ENCODE results near the gene PCDHGC3.
"Not testable (repeated sequence)": the region's sequence is repeated elsewhere in the genome, so short reads cannot be mapped to it uniquely, and the experiment has no call there.

Gene PCDHGC3

GRCh38 chr5:141475625-141476131 is at the start of gene PCDHGC3:
TSS of gene PCDHGC3 (plus strand) at chr5:141475966. CDS start at chr5:141476117, 151 bp downstream.
- H3K4me1 ChIP-seq (ENCODE audit: insufficient read depth, low read length): peaks cover 9% of the 10 kb centered on the region
- H3K27me3 ChIP-seq (ENCODE audit: insufficient read depth, low read length): no peaks in the 10 kb centered on the region
- no peak within 1 kb of the TSS for H2AFZ ChIP-seq (ENCODE audit: low read depth, low read length)
- H3K36me3 ChIP-seq (ENCODE audit: insufficient read depth, low read length): peaks cover 6% of the 10 kb centered on the region
- peak within 1 kb of the TSS; percentile 45 for H3K4me3 ChIP-seq (ENCODE audit: low read length)
- H3K9me3 ChIP-seq (ENCODE audit: low read length): peaks cover 29% of the 10 kb centered on the region

DNA sequence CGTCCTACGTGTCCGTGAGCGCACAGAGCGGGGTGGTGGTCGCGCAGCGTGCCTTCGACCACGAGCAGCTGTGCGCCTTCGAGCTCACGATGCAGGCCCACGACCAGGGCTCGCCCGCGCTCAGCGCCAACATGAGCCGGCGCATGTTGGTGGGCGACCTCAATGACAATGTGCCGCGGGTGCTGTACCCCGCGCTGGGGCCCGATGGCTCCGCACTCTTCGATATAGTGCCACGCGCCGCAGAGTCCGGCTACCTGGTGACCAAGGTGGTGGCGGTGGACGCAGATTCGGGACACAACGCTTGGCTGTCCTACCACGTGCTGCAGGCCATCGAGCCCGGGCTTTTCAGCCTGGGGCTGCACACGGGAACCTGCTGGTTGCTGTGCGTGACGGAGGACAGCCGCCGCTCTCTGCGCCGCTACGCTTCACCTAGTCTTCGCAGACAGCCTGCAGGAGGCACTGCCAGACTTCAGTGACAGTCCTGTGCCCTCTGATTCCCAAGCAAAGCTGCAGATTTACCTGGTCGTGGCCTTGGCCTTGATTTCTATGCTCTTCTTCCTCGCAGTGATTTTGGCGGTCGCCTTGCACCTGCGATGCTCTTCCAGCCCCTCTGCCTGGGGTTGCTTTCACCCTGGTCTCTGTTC is 47.9 kb upstream of the PCDHGC3 start:
- Histone ChIP-seq H3K4me1 (ENCODE audit: insufficient read depth, low read length) (no peaks in the 10 kb centered on the region), H3K27me3 (ENCODE audit: insufficient read depth, low read length) (no peaks in the 10 kb centered on the region), H3K36me3 (ENCODE audit: insufficient read depth, low read length) (peaks cover 50% of the 10 kb centered on the region), H2AFZ (ENCODE audit: low read depth, low read length) (no peak overlapping the region), H3K4me3 (ENCODE audit: low read length) (no peak overlapping the region), H3K9me3 (ENCODE audit: low read length) (peaks cover 61% of the 10 kb centered on the region)

DNA sequence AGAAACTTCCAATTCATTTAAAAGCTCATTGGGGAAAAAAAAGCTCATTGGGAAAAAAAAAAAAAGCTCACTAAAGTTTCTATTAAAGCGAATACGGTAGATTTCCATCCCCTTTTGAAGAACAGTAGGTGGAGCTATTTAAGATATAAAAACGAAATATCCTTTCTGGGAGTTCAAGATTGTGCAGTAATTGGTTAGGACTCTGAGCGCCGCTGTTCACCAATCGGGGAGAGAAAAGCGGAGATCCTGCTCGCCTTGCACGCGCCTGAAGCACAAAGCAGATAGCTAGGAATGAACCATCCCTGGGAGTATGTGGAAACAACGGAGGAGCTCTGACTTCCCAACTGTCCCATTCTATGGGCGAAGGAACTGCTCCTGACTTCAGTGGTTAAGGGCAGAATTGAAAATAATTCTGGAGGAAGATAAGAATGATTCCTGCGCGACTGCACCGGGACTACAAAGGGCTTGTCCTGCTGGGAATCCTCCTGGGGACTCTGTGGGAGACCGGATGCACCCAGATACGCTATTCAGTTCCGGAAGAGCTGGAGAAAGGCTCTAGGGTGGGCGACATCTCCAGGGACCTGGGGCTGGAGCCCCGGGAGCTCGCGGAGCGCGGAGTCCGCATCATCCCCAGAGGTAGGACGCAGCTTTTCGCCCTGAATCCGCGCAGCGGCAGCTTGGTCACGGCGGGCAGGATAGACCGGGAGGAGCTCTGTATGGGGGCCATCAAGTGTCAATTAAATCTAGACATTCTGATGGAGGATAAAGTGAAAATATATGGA is 45.2 kb upstream of the PCDHGC3 start, which contains the start of gene PCDHGA12:
PCDHGA12 (plus strand) TSS at position 176 of the 782 bp plus-strand sequence; CDS start at position 429, 253 bp downstream.
- H3K36me3 ChIP-seq (ENCODE audit: insufficient read depth, low read length): peaks cover 41% of the 10 kb centered on the region
- peaks cover 53% of the 10 kb centered on the region for H3K9me3 ChIP-seq (ENCODE audit: low read length)
- no peaks in the 10 kb centered on the region for H3K4me1 ChIP-seq (ENCODE audit: insufficient read depth, low read length)
- no peaks in the 10 kb centered on the region for H3K27me3 ChIP-seq (ENCODE audit: insufficient read depth, low read length)
- no peak within 1 kb of the TSS for H2AFZ ChIP-seq (ENCODE audit: low read depth, low read length)
- H3K4me3 ChIP-seq (ENCODE audit: low read length): no peak within 1 kb of the TSS

GRCh38 chr5:141431286-141431685 is 44.5 kb upstream of the PCDHGC3 start:
- H3K9me3 ChIP-seq (ENCODE audit: low read length): peaks cover 53% of the 10 kb centered on the region
- no peak overlapping the region for H2AFZ ChIP-seq (ENCODE audit: low read depth, low read length)
- no peaks in the 10 kb centered on the region for H3K4me1 ChIP-seq (ENCODE audit: insufficient read depth, low read length)
- peaks cover 35% of the 10 kb centered on the region for H3K36me3 ChIP-seq (ENCODE audit: insufficient read depth, low read length)
- H3K4me3 ChIP-seq (ENCODE audit: low read length): no peak overlapping the region
- no peaks in the 10 kb centered on the region for H3K27me3 ChIP-seq (ENCODE audit: insufficient read depth, low read length)

DNA sequence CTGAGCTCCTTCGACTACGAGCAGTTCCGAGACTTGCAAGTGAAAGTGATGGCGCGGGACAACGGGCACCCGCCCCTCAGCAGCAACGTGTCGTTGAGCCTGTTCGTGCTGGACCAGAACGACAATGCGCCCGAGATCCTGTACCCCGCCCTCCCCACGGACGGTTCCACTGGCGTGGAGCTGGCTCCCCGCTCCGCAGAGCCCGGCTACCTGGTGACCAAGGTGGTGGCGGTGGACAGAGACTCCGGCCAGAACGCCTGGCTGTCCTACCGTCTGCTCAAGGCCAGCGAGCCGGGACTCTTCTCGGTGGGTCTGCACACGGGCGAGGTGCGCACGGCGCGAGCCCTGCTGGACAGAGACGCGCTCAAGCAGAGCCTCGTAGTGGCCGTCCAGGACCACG is 43.5 kb upstream of the PCDHGC3 start:
- Histone ChIP-seq H3K9me3 (ENCODE audit: low read length) (peaks cover 46% of the 10 kb centered on the region), H3K36me3 (ENCODE audit: insufficient read depth, low read length) (peaks cover 26% of the 10 kb centered on the region)
- not testable (repeated sequence) for H3K4me3 ChIP-seq (ENCODE audit: low read length); H3K4me1 ChIP-seq (ENCODE audit: insufficient read depth, low read length); H3K27me3 ChIP-seq (ENCODE audit: insufficient read depth, low read length); H2AFZ ChIP-seq (ENCODE audit: low read depth, low read length)

DNA sequence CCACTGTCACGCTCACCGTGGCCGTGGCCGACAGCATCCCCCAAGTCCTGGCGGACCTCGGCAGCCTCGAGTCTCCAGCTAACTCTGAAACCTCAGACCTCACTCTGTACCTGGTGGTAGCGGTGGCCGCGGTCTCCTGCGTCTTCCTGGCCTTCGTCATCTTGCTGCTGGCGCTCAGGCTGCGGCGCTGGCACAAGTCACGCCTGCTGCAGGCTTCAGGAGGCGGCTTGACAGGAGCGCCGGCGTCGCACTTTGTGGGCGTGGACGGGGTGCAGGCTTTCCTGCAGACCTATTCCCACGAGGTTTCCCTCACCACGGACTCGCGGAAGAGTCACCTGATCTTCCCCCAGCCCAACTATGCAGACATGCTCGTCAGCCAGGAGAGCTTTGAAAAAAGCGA is 43.0 kb upstream of the PCDHGC3 start:
- H2AFZ ChIP-seq (ENCODE audit: low read depth, low read length); H3K4me3 ChIP-seq (ENCODE audit: low read length); H3K4me1 ChIP-seq (ENCODE audit: insufficient read depth, low read length); H3K27me3 ChIP-seq (ENCODE audit: insufficient read depth, low read length): not testable (repeated sequence)
- H3K9me3 ChIP-seq (ENCODE audit: low read length): peaks cover 42% of the 10 kb centered on the region
- peaks cover 22% of the 10 kb centered on the region for H3K36me3 ChIP-seq (ENCODE audit: insufficient read depth, low read length)

GRCh38 chr5:141434006-141434405 is 41.8 kb upstream of the PCDHGC3 start:
- Histone ChIP-seq H3K9me3 (ENCODE audit: low read length) (peaks cover 32% of the 10 kb centered on the region), H3K4me3 (ENCODE audit: low read length) (no peak overlapping the region), H3K27me3 (ENCODE audit: insufficient read depth, low read length) (no peaks in the 10 kb centered on the region), H3K36me3 (ENCODE audit: insufficient read depth, low read length) (peaks cover 14% of the 10 kb centered on the region), H2AFZ (ENCODE audit: low read depth, low read length) (no peak overlapping the region), H3K4me1 (ENCODE audit: insufficient read depth, low read length) (no peaks in the 10 kb centered on the region)

GRCh38 chr5:141437221-141437620 is 38.5 kb upstream of the PCDHGC3 start:
- no peak overlapping the region for H2AFZ ChIP-seq (ENCODE audit: low read depth, low read length)
- no peaks in the 10 kb centered on the region for H3K27me3 ChIP-seq (ENCODE audit: insufficient read depth, low read length)
- no peaks in the 10 kb centered on the region for H3K4me1 ChIP-seq (ENCODE audit: insufficient read depth, low read length)
- H3K4me3 ChIP-seq (ENCODE audit: low read length): no peak overlapping the region
- no peaks in the 10 kb centered on the region for H3K36me3 ChIP-seq (ENCODE audit: insufficient read depth, low read length)
- peaks cover 33% of the 10 kb centered on the region for H3K9me3 ChIP-seq (ENCODE audit: low read length)

GRCh38 chr5:141439411-141440141 is 36.2 kb upstream of the PCDHGC3 start:
- Histone ChIP-seq H2AFZ (ENCODE audit: low read depth, low read length) (no peak overlapping the region), H3K36me3 (ENCODE audit: insufficient read depth, low read length) (no peaks in the 10 kb centered on the region), H3K27me3 (ENCODE audit: insufficient read depth, low read length) (no peaks in the 10 kb centered on the region), H3K4me1 (ENCODE audit: insufficient read depth, low read length) (no peaks in the 10 kb centered on the region), H3K9me3 (ENCODE audit: low read length) (peaks cover 25% of the 10 kb centered on the region), H3K4me3 (ENCODE audit: low read length) (no peak overlapping the region)

GRCh38 chr5:141440341-141440740 is 35.4 kb upstream of the PCDHGC3 start:
- Histone ChIP-seq H3K4me3 (ENCODE audit: low read length) (no peak overlapping the region), H3K4me1 (ENCODE audit: insufficient read depth, low read length) (no peaks in the 10 kb centered on the region), H2AFZ (ENCODE audit: low read depth, low read length) (no peak overlapping the region), H3K36me3 (ENCODE audit: insufficient read depth, low read length) (no peaks in the 10 kb centered on the region), H3K27me3 (ENCODE audit: insufficient read depth, low read length) (no peaks in the 10 kb centered on the region), H3K9me3 (ENCODE audit: low read length) (peaks cover 25% of the 10 kb centered on the region)

GRCh38 chr5:141441571-141442170 is 34.1 kb upstream of the PCDHGC3 start:
- Histone ChIP-seq H3K4me3 (ENCODE audit: low read length) (no peak overlapping the region), H3K27me3 (ENCODE audit: insufficient read depth, low read length) (no peaks in the 10 kb centered on the region), H3K9me3 (ENCODE audit: low read length) (peaks cover 23% of the 10 kb centered on the region), H2AFZ (ENCODE audit: low read depth, low read length) (no peak overlapping the region), H3K36me3 (ENCODE audit: insufficient read depth, low read length) (no peaks in the 10 kb centered on the region), H3K4me1 (ENCODE audit: insufficient read depth, low read length) (no peaks in the 10 kb centered on the region)

DNA sequence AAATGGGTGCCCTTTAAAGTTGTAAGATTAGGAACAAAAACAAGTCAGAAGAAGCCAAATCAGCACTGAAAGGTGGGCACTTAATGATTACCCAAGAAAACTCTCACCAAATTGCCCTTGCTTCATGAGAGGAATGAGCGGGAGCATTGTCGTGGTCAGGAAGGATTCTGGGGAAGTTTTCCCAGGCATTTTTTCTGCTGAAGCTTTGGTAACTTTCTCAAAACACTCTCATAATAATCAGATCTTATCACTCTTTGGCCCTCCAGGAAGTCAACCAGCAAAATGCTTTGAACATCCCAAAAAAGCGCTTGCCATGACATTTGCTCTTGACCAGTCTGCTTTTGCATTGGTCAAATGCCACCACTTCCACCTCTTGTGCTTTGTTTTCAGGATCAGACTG is 10.4 kb upstream of the PCDHGC3 start:
- H3K9me3 ChIP-seq (ENCODE audit: low read length): peaks cover 6% of the 10 kb centered on the region
- H3K27me3 ChIP-seq (ENCODE audit: insufficient read depth, low read length): no peaks in the 10 kb centered on the region
- H3K36me3 ChIP-seq (ENCODE audit: insufficient read depth, low read length): peaks cover 3% of the 10 kb centered on the region
- H3K4me3 ChIP-seq (ENCODE audit: low read length): no peak overlapping the region
- H3K4me1 ChIP-seq (ENCODE audit: insufficient read depth, low read length): no peaks in the 10 kb centered on the region
- no peak overlapping the region for H2AFZ ChIP-seq (ENCODE audit: low read depth, low read length)
